Loucy (cell line): ENCODE data around the gene MAB21L4.
"Not testable (repeated sequence)": the region's sequence is repeated elsewhere in the genome, so short reads cannot be mapped to it uniquely, and the experiment has no call there.

Source experiments
- H2AFZ ChIP-seq: fragments of 200-600 bp; sonication (generic); 2 replicates; pipeline ENCODE4 v1.6.0; 2016; ENCODE audit warnings: antibody characterized with exemption, mild to moderate bottlenecking, low read length, moderate library complexity
- H3F3A ChIP-seq: fragments of 200-600 bp; 2 replicates; pipeline ENCODE4 v1.6.0; 2016; ENCODE audit warnings: antibody characterized with exemption, low read depth, mild to moderate bottlenecking
- H3K27me3 ChIP-seq: fragments of 200-600 bp; sonication (generic); 2 replicates; pipeline ENCODE4 v1.6.1; 2014; ENCODE audit warnings: low read length, mild to moderate bottlenecking; ENCODE audit not compliant: insufficient read depth, poor library complexity, severe bottlenecking
- H3K36me3 ChIP-seq: fragments of 200-600 bp; sonication (generic); 2 replicates; pipeline ENCODE4 v1.6.1; 2016; ENCODE audit warnings: low read length; ENCODE audit not compliant: insufficient read depth
- H3K4me1 ChIP-seq: fragments of 200-600 bp; sonication (generic); 2 replicates; pipeline ENCODE4 v1.5.1; 2014; ENCODE audit warnings: low read length, mild to moderate bottlenecking; ENCODE audit not compliant: insufficient read depth, poor library complexity, severe bottlenecking
- H3K4me2 ChIP-seq: fragments of 200-600 bp; sonication (generic); 2 replicates; pipeline ENCODE4 v1.6.0; 2014; ENCODE audit warnings: antibody characterized with exemption, low read length, low read depth, mild to moderate bottlenecking; ENCODE audit not compliant: poor library complexity, severe bottlenecking
- H3K4me3 ChIP-seq: fragments of 200-600 bp; sonication (generic); 2 replicates; pipeline ENCODE4 v1.5.1; 2014; ENCODE audit warnings: low read length, mild to moderate bottlenecking, mixed read lengths; ENCODE audit not compliant: poor library complexity, severe bottlenecking
- H3K79me2 ChIP-seq: fragments of 200-600 bp; sonication (generic); 2 replicates; pipeline ENCODE4 v1.6.1; 2014; ENCODE audit warnings: low read length; ENCODE audit not compliant: insufficient read depth
- H3K9ac ChIP-seq: fragments of 200-600 bp; sonication (generic); 2 replicates; pipeline ENCODE4 v1.6.0; 2014; ENCODE audit warnings: mild to moderate bottlenecking, low read depth, low read length, moderate library complexity; ENCODE audit not compliant: poor library complexity, severe bottlenecking
- H3K9me2 ChIP-seq: fragments of 200-600 bp; sonication (generic); replicated peaks from 2 replicates; pipeline ENCODE4 v1.6.1; 2016; ENCODE audit warnings: low read depth, low read length, mixed read lengths
- H3K9me3 ChIP-seq: fragments of 200-600 bp; sonication (generic); 2 replicates; pipeline ENCODE4 v1.6.1; 2014; ENCODE audit warnings: mild to moderate bottlenecking, antibody characterized with exemption, low read length, low read depth; ENCODE audit not compliant: insufficient read depth
- H4K20me1 ChIP-seq: fragments of 200-600 bp; sonication (generic); 2 replicates; pipeline ENCODE4 v1.6.0; 2014; ENCODE audit warnings: antibody characterized with exemption, low read length, mild to moderate bottlenecking; ENCODE audit not compliant: insufficient read depth, poor library complexity, severe bottlenecking
- CTCF ChIP-seq: fragments of 200-600 bp; sonication (generic); conservative IDR thresholded peaks from 2 replicates; pipeline ENCODE4 v1.5.1; 2014; ENCODE audit warnings: mild to moderate bottlenecking, antibody characterized with exemption, low read length
- EZH2phosphoT487 ChIP-seq: fragments of 200-600 bp; IDR thresholded peaks from 2 replicates; pipeline ENCODE4 v1.6.1; 2018; ENCODE audit warnings: antibody characterized with exemption, mild to moderate bottlenecking, moderate library complexity, borderline replicate concordance

The MAB21L4 gene

DNA sequence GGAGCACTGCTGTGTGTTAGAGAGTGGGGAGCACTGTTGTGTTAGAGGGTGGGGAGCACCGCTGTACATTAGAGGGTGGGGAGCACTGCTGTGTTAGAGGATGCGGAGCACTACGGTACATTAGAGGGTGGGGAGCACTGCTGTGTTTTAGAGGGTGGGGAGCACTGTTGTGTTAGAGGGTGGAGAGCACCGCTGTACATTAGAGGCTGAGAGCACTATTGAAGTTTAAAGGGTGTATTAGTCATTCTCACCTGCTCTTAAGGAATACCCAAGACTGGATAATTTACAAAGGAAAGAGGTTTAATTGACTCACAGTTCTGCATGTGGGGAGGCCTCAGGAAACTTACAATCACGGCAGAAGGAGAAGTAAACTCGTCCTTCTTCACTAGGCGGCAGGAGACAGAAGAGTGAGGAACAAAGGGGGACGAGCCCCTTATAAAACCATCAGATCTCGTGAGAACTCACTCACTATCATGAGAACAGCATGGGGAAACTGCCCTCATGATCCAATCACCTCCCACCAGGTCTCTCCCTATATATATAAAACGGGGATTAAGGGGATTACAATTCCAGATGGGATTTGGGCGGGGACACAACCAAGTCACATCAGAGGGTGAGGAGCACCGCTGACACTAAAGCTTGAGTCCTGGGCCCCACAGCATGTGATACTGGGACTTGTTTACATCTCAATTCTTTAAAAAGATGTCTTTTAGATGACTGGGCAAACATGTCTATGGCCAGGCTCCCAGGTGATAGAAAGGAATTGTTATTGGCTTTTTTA, 46.9 kb downstream of the MAB21L4 start:
- H3K27me3 ChIP-seq = no peaks in the 10 kb centered on the region
- H2AFZ ChIP-seq = no peak overlapping the region
- H3K4me1 ChIP-seq = no peaks in the 10 kb centered on the region
- no peak overlapping the region for H3K9ac ChIP-seq
- peaks cover 1% of the 10 kb centered on the region; the same call in 1 of the 2 replicates for H3K9me3 ChIP-seq
- no peak overlapping the region for H3K4me3 ChIP-seq
- H3F3A ChIP-seq = no peaks in the 10 kb centered on the region
- H3K4me2 ChIP-seq = no peak overlapping the region
- TF ChIP-seq EZH2phosphoT487 = no peak
- no peak for TF ChIP-seq CTCF
- H3K79me2 ChIP-seq = no peaks in the 10 kb centered on the region
- no peaks in the 10 kb centered on the region for H3K36me3 ChIP-seq
- H4K20me1 ChIP-seq = no peaks in the 10 kb centered on the region
- H3K9me2 ChIP-seq = no peaks in the 10 kb centered on the region

DNA sequence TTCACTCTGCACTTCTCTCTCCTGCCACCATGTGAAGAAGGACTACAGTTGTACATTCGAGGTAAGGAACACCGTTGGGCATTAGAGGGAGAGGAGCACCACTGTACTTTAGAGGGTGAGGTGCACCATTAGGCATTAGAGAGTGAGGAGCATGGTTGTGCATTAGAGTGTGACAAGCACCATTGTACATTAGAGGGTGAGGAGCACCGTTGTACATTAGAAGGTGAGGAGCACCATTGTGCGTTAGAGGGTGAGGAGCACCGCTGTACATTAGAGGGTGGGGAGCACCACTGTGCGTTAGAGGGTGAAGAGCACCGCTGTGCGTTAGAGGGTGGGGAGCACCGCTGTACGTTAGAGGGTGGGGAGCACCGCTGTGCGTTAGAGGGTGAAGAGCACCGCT, 48.1 kb downstream of the MAB21L4 start:
- H3K9me2 ChIP-seq = no peaks in the 10 kb centered on the region
- H3K4me2 ChIP-seq = no peak overlapping the region
- H2AFZ ChIP-seq = no peak overlapping the region
- H3K27me3 ChIP-seq = no peaks in the 10 kb centered on the region
- H3F3A ChIP-seq = no peaks in the 10 kb centered on the region
- H3K9ac ChIP-seq = no peak overlapping the region
- no peaks in the 10 kb centered on the region for H3K9me3 ChIP-seq
- H3K4me1 ChIP-seq = no peaks in the 10 kb centered on the region
- no peak overlapping the region for H3K4me3 ChIP-seq
- no peaks in the 10 kb centered on the region for H3K36me3 ChIP-seq
- TF ChIP-seq EZH2phosphoT487 (no peak), CTCF (no peak)
- no peaks in the 10 kb centered on the region for H4K20me1 ChIP-seq
- H3K79me2 ChIP-seq = no peaks in the 10 kb centered on the region

DNA sequence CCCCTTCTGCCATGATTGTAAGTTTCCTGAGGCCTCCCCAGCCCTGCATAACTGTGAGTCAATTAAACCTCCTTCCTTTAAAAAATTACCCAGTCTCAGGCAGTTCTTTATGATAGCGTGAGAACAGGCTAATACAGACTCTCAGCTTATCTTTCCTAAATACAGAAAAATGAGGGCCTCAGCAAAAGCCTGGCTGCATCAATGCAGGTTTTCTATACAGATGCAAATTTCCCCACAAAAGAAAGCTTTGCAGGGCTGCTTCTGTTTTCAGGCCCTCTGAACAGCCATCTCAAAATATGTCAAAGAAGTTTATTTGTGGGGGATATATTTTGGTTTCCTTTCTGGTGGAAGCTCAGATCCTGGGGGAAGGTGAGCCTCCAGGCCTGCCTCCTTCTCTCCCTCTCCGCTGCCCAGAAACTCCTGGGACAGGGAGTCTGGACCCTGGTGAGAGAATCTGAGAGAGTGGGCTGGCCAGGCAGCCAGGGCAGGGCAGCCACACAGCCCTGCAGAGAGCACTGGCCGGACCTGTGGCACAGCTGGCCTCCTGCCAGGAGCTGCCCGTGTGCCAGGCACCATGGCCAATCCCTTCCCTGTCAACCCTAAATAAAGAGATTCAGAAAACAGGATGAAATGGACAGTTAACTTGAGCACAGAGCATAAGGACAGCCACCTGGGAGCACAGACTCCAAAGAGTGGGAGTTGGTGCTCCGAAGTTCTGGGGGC, 48.9 kb downstream of the MAB21L4 start:
- Histone ChIP-seq H3K4me1 (no peaks in the 10 kb centered on the region), H3K4me3 (no peak overlapping the region), H2AFZ (no peak overlapping the region), H3F3A (no peaks in the 10 kb centered on the region), H3K79me2 (no peaks in the 10 kb centered on the region), H3K27me3 (no peaks in the 10 kb centered on the region), H3K9ac (no peak overlapping the region), H3K36me3 (no peaks in the 10 kb centered on the region), H3K4me2 (no peak overlapping the region), H3K9me3 (no peaks in the 10 kb centered on the region), H3K9me2 (no peaks in the 10 kb centered on the region), H4K20me1 (no peaks in the 10 kb centered on the region)
- no peak for TF ChIP-seq EZH2phosphoT487
- no peak for TF ChIP-seq CTCF

DNA sequence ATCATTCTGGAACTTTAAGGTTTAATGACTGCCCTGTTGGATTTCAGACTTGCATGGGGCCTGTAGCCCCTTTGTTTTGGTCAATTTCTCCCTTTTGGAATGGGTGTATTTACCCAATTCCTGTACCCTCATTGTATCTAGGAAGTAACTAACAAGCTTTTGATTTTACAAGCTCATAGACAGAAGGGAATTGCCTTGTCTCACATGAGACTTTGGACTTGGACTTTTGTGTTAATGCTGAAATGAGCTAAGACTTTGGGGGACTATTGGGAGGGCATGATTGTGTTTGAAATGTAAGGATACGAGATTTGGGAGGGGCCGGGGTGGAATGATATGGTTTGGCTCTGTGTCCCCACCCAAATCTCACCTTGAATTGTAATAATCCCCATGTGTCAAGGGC, 49.6 kb downstream of the MAB21L4 start:
- H4K20me1 ChIP-seq, H3K9me2 ChIP-seq, H3K4me2 ChIP-seq, H3K27me3 ChIP-seq, H3K4me1 ChIP-seq, H3K36me3 ChIP-seq, H3K9me3 ChIP-seq, H3F3A ChIP-seq, H3K9ac ChIP-seq, H2AFZ ChIP-seq, H3K79me2 ChIP-seq, H3K4me3 ChIP-seq: not testable (repeated sequence)
